Measurements from ENCODE around the gene SBNO1.

DNA sequence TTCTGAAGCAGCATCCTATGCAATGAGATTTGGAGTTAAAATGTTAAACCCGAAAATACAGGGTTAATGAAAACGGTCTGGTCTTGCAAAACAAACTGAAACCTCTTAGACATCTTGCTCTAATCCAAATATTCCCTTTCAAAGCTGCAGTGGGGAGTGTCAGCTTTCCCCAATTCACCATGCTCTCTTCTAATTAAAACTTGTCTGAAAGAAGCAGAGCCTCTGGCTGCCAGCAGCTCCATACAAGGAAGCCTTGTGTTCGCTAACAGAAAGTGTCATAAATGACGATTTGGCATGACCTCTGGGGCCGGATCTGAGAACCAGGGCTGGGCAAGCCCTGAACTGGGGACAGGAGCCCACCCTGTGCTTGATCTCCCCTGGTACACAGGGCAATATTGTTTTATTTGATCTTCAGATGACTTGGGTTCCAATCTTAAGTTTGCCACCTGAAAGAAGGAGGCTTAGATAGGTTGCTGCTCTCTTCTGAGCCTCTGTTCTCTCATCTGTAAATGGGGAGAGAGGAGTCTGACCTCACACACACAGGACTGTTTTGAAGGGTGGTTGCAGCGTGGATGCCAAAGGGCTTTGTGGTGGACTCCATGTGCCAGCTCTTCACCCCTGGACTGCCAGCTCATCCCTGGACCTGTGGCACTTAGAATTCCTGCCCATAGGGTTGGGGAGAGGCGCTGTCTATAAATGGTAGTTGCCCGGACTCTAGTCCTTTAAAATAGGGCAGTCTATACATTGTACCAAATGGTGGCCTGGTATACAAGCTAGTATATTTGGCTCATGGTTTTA, 27.1 kb upstream of the SBNO1 start:
- TF ChIP-seq GATA2 (IDR thresholded peaks at IDR 0.05; ENCODE audit: low read depth, low read length) (no peak), GATA3 (IDR thresholded peaks at IDR 0.05; ENCODE audit: low read depth, low read length) (no peak)

Data from SH-SY5Y (cell line).